Heart left ventricle (tissue), 16 donors: ENCODE data around the gene FSTL4. TPM values are rescaled to one million over a fixed set of nuclear protein-coding genes. Genes with fewer than 3 reads are reported as not detected.

Experiments
- ATAC-seq, 4 donors: fragments of 200-7000 bp; cut with Tn5 transposase; one replicate each; pipeline ENCODE4 v1.9.1; 2020 to 2022; ENCODE audit warnings: moderate library complexity in 4 of 4, mild to moderate bottlenecking in 3 of 4, moderate number of reproducible peaks in 1 of 4
- DNase-seq, 5 donors: peaks; one replicate each; pipeline ENCODE4 v3.0.0-alpha.2; 2020
- H3K27ac ChIP-seq, 12 donors: fragments of 200-600 bp; sonication (generic) in 4 of 12; one replicate each; pipeline versions ENCODE4 v1.5.0 to v1.8.0; 2016 to 2022; ENCODE audit warnings: mild to moderate bottlenecking in 2 of 12
- H3K27me3 ChIP-seq, 9 donors: fragments of 200-600 bp; sonication (generic) in 2 of 9; one replicate each; pipeline versions ENCODE4 v1.5.1 to v1.8.0; 2016 to 2022; ENCODE audit warnings: mild to moderate bottlenecking in 3 of 9
- H3K36me3 ChIP-seq, 9 donors: fragments of 200-600 bp; sonication (generic) in 2 of 9; one replicate each; pipeline versions ENCODE4 v1.5.0 to v1.8.0; 2018 to 2022; ENCODE audit warnings: mild to moderate bottlenecking in 2 of 9
- H3K4me1 ChIP-seq, 12 donors: fragments of 200-600 bp; sonication (generic) in 4 of 12; one replicate each; pipeline versions ENCODE4 v1.5.0 to v1.8.0; 2016 to 2022; ENCODE audit warnings: mild to moderate bottlenecking in 3 of 12
- H3K4me3 ChIP-seq, 12 donors: fragments of 200-600 bp; sonication (generic) in 4 of 12; one replicate each; pipeline versions ENCODE4 v1.5.0 to v1.8.0; 2017 to 2022; ENCODE audit warnings: mild to moderate bottlenecking in 9 of 12, moderate library complexity in 4 of 12
- H3K9me3 ChIP-seq, 12 donors: fragments of 200-600 bp; sonication (generic) in 4 of 12; one replicate each; pipeline versions ENCODE4 v1.5.0 to v1.8.0; 2016 to 2022; ENCODE audit warnings: mild to moderate bottlenecking in 1 of 12
- POLR2A ChIP-seq, 2 donors: fragments of 450-650 bp; IDR thresholded peaks; one replicate each; pipeline ENCODE4 v1.6.1; 2017; ENCODE audit warnings: antibody characterized with exemption in 2 of 2, mild to moderate bottlenecking in 2 of 2, moderate library complexity in 2 of 2
- WGBS, 4 donors: extraction: QIAGEN DNeasy Blood & Tissue Kit in 2 of 4; methylation state at CpG; one replicate each; pipeline versions ENCODE4 v1.1.5 to v1.1.7; 2013 to 2018; 5-methylcytosine and 5-hydroxymethylcytosine counted together
- intact Hi-C, 10 donors: fragments of 100-400 bp; cut with DNase I; formaldehyde crosslinking; loops; one replicate each; pipeline versions ENCODE4 v1.11.1 to v1.14.2; 2022
- polyA plus RNA-seq, 2 donors: library from polyadenylated mRNA; stranded (reverse); fragments of 200-250 nt; gene quantifications; one replicate each; pipeline ENCODE4 v1.2.3, GENCODE V29; 2013
- total RNA-seq, 9 donors: library from RNA; depleted of rRNA in 2 of 9; stranded (reverse); fragments of >200 nt in 2 of 9; fragmentation: NEBNext Ultra II Directional in 3 of 9; extraction: Animal tissue kit (Norgen Biotek cat#: 25700) in 3 of 9; gene quantifications; one replicate each; pipeline versions ENCODE4 v1.1.0 to v1.2.4, GENCODE V29; 2016 to 2023
- TF ChIP-seq, protein P1 (sequence below), 12 donors: fragments of 200-600 bp; sonication (generic) in 4 of 12; IDR thresholded peaks; one replicate each; pipeline versions ENCODE4 v1.5.0 to v1.8.0; 2018 to 2022; ENCODE audit warnings: antibody characterized with exemption in 12 of 12, mild to moderate bottlenecking in 5 of 12
- donor health status: ischemic (EF 13 %, LVEDD 7.1; RV severe dilation, severe dysfunction).
- donor health status: healthy with polysubstance abuse.
- donor health status: DM: no; HTN: yes; CAD: no.
- donor health status: DM: no; HTN: no; CAD: no.
- donor health status: ischemic (EF 25% LVEDD 6.9; RV normal size, moderate dysfunction).
- donor health status: ischemic (EF 25% LVEDD 5.7; RV mildly dilated, moderate dysfunction).
- donor health status: healthy.
- donor health status: DM: yes; HTN: yes; CAD: no.
- donor health status: ischemic (EF 35%, LVEDD 5.7; RV mildly dilated, moderate dysfunction).
- donor health status: nonischemic (EF 11% LVEDD 7.7; RV severe dilation, severe dysfunction).
- donor health status: DM: yes; HTN: yes; CAD: no.
- donor health status: PGD.
- donor health status: ischemic (EF 29% LVEDD 5.4; RV normal size, mild dysfunction).
- donor health status: nonischemic (EF 23%, LVEDD 6.1; RV moderate dilation, normal function).

FSTL4 gene
- total and polyA plus RNA-seq, 11 donors: 0.01 to 0.39 (median 0.17) TPM; not detected in 6

DNA sequence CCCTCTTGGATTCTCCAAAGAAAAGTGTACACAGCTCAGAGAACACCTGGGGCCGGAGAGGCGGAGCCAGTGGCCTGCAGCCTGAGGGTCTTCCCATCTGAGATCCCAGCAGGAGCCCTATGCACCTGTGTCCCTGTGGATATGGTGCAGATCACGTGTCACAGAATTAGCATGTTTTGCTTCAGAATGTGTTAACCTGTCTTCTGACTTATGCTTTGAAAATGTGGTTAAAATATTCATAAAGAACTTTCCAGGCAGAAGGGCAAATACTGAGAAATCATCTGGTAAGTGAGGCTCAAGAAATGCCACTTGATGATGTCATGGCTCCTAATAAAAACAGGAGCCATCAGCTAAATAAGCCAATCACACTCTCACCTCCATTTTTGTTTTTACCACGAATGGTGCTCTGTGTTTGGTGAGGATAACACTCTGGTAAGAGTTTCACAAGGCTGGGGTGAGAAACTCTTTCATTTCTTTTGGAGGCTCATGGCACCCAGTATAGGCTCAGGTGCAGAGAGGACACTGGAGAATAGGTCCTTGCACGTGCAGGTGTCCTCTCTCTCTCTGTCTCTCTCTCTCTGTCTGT is 279.8 kb downstream of the FSTL4 start:
- Histone ChIP-seq H3K4me1 (no peaks in the 10 kb centered on the region), H3K9me3 (no peaks in the 10 kb centered on the region), H3K27ac (no peak overlapping the region), H3K4me3 (no peak overlapping the region), H3K36me3 (no peaks in the 10 kb centered on the region), H3K27me3 (peaks cover 0 to 12% (median 0%) of the 10 kb centered on the region in 9 donors)
- intact Hi-C loops: no loop called here
- DNase-seq (no peak), ATAC-seq (no peak)
- WGBS, 4 donors: 72 to 90% (median 80%) methylated on average over 5 of the region's 5 CpGs
- TF ChIP-seq, protein P1, sequence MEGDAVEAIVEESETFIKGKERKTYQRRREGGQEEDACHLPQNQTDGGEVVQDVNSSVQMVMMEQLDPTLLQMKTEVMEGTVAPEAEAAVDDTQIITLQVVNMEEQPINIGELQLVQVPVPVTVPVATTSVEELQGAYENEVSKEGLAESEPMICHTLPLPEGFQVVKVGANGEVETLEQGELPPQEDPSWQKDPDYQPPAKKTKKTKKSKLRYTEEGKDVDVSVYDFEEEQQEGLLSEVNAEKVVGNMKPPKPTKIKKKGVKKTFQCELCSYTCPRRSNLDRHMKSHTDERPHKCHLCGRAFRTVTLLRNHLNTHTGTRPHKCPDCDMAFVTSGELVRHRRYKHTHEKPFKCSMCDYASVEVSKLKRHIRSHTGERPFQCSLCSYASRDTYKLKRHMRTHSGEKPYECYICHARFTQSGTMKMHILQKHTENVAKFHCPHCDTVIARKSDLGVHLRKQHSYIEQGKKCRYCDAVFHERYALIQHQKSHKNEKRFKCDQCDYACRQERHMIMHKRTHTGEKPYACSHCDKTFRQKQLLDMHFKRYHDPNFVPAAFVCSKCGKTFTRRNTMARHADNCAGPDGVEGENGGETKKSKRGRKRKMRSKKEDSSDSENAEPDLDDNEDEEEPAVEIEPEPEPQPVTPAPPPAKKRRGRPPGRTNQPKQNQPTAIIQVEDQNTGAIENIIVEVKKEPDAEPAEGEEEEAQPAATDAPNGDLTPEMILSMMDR (IDR thresholded peaks at IDR 0.05): no peak
- no peak for TF ChIP-seq POLR2A (IDR thresholded peaks at IDR 0.05)

DNA sequence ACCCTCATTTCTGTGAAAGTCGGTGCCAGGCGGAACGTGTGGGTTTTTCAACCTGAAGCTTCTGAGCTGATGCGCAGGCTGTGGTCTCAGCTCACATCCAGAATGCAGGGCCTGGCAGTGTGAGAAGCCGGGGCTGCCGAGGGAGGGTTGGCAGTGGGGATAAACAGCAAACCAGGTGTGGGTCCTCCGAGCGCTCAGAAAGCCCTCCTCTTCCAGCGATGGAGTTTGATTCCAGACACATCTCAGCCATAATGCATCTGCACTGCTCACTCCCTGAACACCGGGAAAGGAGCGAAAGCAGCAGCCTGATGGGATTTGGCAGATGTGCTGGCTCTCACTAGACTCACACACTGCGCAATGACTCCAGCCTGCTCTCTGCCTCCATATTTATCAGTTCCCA is 280.4 kb downstream of the FSTL4 start:
- H3K27ac ChIP-seq: no peak overlapping the region
- intact Hi-C loops: no loop called here
- 71 to 80% (median 76%) methylated on average over 11 to 12 of the region's 12 CpGs for WGBS, 4 donors

DNA sequence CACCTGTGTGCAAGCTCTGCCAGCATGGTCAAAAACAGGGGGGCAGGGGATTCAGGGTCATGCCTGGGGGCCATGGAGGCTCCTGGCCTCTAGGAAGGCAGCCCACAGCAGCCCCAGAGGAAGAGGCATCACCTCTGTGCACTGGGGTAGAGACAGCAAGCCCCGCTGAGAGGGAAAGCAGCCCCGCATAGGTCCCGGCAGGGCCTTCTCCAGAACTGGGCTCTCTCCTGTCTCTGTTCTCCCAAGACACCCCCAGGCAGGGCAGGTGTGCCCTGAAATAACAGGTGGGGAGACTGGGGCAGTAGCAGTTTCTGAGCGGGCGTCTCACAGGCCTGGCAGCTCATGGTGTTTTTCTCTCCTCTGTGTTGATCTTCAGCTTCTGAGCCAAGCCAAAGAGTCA is 281.4 kb downstream of the FSTL4 start:
- Histone ChIP-seq H3K9me3 (no peaks in the 10 kb centered on the region), H3K4me1 (no peaks in the 10 kb centered on the region), H3K27ac (no peak overlapping the region), H3K36me3 (no peaks in the 10 kb centered on the region), H3K27me3 (peaks cover 0 to 12% (median 0%) of the 10 kb centered on the region in 9 donors), H3K4me3 (no peak overlapping the region)
- whole genome bisulfite sequencing, 4 donors: 81 to 100% (median 87%) methylated on average over 2 to 5 of the region's 5 CpGs
- intact Hi-C loops: no loop called here
- no peak for ATAC-seq
- TF ChIP-seq POLR2A (IDR thresholded peaks at IDR 0.05): no peak
- TF ChIP-seq, protein P1 (IDR thresholded peaks at IDR 0.05): no peak
- no peak for DNase-seq

More for the DNA sequence above, 280.4 kb downstream of the FSTL4 start:
- TF ChIP-seq, protein P1 (IDR thresholded peaks at IDR 0.05): no peak
- no peak for TF ChIP-seq POLR2A (IDR thresholded peaks at IDR 0.05)
- H3K4me3 ChIP-seq: no peak overlapping the region
- no peaks in the 10 kb centered on the region for H3K36me3 ChIP-seq
- H3K9me3 ChIP-seq: no peaks in the 10 kb centered on the region
- no peaks in the 10 kb centered on the region for H3K4me1 ChIP-seq
- ATAC-seq (no peak), DNase-seq (no peak)
- peaks cover 0 to 12% (median 0%) of the 10 kb centered on the region in 9 donors for H3K27me3 ChIP-seq

DNA sequence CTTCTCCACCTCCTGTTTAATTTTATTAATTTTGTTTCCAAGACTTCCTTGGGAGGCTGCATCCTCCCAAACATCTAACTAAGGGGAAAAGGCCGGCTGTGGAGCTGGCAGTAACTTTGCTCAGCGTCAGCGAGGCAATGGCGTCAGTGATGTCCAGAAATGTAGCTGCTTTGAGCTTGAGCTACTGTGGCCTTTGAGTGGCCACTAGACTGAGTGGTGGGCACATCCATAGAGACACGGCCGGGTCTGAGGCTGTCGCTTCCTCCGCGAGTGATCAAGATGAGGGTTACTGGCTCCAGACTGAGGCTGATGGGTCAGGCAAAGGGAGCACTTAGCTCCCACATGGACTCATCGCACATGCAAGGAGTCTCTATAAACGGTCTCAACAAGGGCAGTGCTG is 283.5 kb downstream of the FSTL4 start:
- intact Hi-C loops: no loop called here
- TF ChIP-seq, protein P1 (IDR thresholded peaks at IDR 0.05): no peak
- TF ChIP-seq POLR2A (IDR thresholded peaks at IDR 0.05): no peak
- Histone ChIP-seq H3K27me3 (peaks cover 0 to 5% (median 0%) of the 10 kb centered on the region in 9 donors), H3K9me3 (no peaks in the 10 kb centered on the region), H3K36me3 (no peaks in the 10 kb centered on the region), H3K27ac (no peak overlapping the region), H3K4me3 (no peak overlapping the region), H3K4me1 (no peaks in the 10 kb centered on the region)
- DNase-seq: no peak
- WGBS, 4 donors: 78 to 84% (median 82%) methylated on average over 11 of the region's 11 CpGs
- ATAC-seq: no peak
